Liver (tissue), 3 donors: ENCODE data around the gene MRPL24.

Experiments used
- CTCF ChIP-seq: fragments of 150-350 bp; IDR thresholded peaks from 2 replicates; pipeline ENCODE4 v1.5.1; 2017; ENCODE audit warnings: improper control_type of control experiment, low read depth, low read length; ENCODE audit not compliant: missing input control
- FOXA1 ChIP-seq: IDR thresholded peaks from 2 replicates; pipeline ENCODE4 v1.6.1; 2016; ENCODE audit warnings: antibody characterized with exemption
- MAX ChIP-seq: IDR thresholded peaks from 2 replicates; pipeline ENCODE4 v1.6.1; 2016; ENCODE audit warnings: antibody characterized with exemption
- RAD21 ChIP-seq, 2 donors: IDR thresholded peaks; 2 replicates each; pipeline ENCODE4 v1.6.1; 2016; ENCODE audit warnings: antibody characterized with exemption in 2 of 2, mild to moderate bottlenecking in 2 of 2
- YY1 ChIP-seq: IDR thresholded peaks from 2 replicates; pipeline ENCODE4 v1.6.1; 2016; ENCODE audit warnings: antibody characterized with exemption, mild to moderate bottlenecking
- donor health status: healthy.
- donor health status: healthy.

GRCh38 chr1:156776942-156777341 lies 36.1 kb upstream of the MRPL24 start:
- TF ChIP-seq RAD21 (IDR thresholded peaks at IDR 0.05), result no peak
- TF ChIP-seq YY1, result no peak
- TF ChIP-seq CTCF, result no peak
- TF ChIP-seq FOXA1, result no peak
- no peak for TF ChIP-seq MAX
